Activated gamma-delta T cell treated with anti-CD3 and anti-CD28 coated beads, Interleukin-2, amount 50 U/mL, for 16 hours (primary cell): ENCODE data around the gene PEX16.

Experiments used
- DNase-seq: peaks from one replicate; pipeline ENCODE4 v3.0.0-alpha.2; 2020; ENCODE audit warnings: low read depth

Gene PEX16

DNA sequence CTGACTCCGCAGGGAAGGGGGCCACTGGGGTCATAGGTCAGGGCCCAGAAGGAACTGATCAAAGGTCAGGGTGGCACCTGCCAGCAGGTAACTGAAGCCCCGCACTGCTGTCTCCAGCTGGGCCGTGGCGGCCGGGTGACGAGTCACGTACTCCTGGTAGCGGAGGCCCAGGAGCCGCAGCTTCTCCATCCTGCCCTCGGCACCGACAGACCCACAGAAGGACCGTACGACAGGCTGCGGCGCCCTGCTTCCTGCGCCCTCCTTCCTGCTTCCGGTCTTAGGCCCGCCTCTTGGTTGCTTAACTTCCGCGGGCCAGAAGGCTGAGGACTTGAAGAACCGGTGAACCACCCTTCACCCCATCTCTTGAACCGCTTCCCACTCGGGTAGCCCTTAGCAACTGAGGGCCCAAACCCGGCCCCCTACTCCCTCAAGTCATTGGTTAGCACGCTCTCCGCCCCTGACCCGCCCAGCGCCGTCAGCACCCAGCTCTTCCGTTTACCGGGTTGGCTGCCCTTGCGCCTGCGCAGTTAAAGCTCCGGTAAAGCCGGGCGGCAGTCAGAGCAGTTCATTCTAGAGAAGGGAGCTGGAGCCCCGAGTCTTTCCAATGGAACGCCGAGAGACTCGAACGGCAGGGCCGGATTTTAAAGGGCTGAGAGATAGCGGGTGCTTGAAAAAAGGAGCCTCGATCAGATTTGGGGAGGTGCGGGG, at the start of gene PEX16:
PEX16 (minus strand) TSS at position 255 of the 708 bp plus-strand sequence; CDS start at position 189, 66 bp downstream.
- DNase-seq, result peak; percentile 87

DNA sequence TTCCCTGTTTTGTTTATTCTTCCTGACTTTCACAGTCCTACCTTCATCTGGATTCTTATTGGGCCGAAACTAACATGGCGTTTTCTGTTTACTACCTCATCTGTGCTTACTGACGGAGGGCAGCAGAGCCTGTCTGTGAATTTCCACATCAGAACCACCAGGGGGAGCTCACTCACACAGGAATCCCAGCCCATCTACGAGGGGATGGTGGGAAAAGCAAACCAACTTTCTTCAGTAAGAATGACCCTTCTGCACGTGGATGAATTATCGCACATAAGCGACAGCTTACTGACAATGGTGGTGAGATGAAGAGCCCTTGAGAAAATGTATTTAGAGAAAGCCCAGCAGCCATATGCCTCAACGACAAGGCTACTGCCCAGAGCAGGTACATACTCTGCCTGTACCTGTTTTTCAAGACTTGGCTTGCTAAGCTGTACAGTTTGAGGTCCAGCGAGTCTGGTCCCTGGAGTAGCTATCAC, 47.3 kb upstream of the PEX16 start:
- peak; percentile 29 for DNase-seq

DNA sequence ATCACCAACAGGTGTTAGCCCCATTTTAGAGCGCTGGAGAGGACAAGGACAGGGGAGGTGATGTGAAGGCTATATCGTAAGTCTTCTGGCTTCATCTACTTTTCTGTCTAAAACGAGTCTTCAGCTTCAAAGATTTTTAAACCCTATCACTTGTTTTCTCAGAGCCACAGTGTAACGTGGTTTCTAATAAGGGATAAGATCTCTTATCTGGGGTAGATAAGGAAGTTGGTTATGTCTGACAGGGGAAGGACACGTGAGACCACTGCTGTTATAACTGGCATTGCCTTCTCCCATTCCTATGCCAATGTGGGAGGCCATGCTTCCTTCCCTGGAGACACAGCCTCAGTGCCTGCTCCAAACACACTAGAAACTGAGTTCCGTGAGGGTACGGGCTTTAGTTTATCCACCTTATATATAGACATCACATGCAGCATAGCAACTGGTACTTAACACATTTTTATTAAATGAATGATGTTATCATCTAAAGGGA, 44.1 kb upstream of the PEX16 start:
- DNase-seq, result no peak

DNA sequence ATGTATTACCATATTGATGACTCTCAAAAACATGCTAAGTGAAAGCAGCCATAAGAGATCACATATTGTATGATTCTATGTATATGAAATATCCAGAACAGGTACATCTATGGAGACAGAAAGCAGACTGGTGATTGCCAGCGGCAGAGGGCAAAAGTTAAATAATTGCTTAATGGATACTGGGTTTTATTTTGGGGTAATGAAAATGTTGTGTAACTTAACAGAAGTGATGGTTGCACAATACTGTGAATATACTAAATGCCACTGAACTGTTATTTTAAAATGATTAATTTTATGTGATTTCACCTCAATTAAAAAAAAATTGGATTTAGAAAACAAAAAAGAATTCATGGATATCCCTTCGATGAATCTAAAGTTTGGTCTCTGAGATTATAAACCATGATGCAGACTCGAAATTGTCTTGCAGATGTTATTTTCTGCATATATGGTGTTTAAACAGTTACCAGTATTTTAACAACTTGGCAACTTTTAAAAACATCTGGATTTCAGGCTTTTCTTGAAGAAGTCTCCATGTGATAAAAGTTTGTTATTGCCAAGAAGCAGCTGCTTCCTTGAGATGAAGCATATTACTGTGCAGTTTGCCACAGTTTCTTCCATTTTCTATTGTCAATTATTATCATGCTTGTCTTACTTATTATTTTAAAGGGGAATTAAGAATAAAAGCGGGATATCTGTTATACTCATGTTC, 42.9 kb upstream of the PEX16 start:
- no peak for DNase-seq

DNA sequence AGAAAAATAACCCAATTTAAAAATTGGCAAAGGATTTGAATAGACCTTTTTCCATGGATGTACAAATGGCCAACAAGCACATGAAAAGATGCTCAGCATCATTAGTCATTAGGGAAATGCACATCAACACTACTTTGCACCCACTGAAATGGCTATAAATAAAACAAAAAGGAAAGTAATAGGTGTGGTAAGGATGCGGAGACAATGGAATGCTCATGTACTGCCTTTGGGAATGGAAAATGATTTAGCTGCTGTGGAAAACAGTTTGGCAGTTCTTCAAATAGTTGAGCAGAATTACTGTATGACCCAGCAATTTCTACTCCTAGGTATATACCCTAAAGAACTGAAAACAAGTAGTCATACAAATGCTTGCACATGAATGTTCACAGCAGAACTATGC, 42.2 kb upstream of the PEX16 start:
- DNase-seq, result no peak

DNA sequence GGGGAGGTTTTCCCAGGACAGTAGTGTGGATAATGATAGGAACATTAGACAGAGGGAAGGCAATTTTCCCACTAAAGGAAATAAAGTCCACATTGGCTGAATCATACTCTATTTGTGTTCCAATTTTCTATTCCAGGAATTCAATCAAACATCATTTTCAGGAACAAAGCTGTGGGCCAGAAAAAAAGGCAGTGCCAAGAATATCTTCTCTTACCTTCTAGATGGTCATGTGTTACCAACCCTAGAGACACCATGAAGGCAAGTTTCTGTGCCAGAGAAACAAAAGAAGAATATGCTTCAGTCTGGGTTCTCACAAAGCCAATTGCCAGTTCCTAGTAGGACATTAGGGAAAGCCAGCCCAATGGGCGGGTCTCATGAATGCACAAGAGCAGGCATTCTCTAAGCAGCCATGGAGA, 32.3 kb upstream of the PEX16 start:
- no peak for DNase-seq

DNA sequence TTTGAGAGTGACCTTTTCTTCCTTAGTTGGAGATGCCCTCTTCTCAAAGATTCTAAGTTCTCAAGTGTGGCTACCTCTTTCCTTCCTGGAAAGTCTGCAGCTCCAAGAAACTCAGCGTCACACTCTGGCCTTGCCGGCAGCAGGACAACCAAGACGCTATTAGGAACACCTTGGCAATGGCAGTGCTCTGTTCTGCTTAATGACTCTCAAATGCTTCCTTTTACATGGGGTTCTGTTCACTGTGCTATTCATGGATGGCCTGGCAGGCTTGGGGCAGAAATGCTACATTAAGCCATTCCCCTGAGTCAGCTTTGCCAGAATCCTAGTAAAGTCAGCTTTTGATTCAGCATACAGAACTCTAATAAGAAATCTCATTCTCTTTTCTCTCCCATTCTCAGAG, 30.7 kb upstream of the PEX16 start:
- DNase-seq, result no peak

DNA sequence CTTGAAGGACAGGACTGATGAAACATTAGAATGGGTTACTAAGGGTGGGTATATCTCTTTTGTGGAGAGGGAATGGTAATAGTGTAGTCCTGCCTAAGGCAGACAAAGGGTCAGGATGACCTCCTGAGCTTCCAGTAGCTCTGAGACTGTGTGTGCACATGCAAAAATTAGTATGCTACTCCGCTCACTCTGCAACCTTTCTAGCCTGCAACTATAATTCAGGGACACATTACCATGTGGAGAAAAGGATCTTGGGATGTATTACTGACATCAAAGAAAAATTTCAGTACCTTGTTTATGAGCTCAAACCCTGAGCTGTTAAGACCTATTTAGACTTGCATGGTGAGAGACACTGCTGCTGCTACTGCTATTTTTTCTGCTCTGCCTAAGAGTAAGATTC, 30.2 kb upstream of the PEX16 start:
- no peak for DNase-seq

DNA sequence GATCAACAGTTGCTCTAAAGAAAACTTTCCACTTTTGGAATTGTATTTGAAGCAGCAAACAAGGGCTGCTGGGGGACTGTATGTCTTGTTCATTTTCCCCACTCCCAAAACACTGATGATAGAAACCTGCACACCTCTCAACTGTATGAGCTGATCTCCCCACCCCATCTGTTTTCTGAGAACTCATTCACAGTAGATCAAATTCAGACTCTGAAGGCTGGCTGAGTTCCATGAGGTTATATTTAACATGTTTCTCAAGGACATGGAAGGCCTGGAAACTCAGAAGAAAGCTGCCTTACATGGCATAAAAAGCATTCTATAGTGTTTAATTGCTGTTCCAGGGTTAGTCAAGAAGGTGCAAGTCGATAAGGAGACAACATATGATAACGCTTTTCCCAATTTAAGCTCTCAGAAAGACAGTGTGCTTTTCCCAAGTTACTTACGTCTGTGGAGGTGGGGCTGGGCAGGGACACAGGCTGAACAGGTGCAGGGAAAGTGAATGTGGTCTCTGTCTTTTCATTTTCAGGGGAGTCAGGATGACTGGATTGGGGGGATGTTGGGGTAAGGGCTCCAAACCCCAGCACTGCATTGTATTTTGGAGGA, 27.8 kb upstream of the PEX16 start:
- DNase-seq, result no peak

DNA sequence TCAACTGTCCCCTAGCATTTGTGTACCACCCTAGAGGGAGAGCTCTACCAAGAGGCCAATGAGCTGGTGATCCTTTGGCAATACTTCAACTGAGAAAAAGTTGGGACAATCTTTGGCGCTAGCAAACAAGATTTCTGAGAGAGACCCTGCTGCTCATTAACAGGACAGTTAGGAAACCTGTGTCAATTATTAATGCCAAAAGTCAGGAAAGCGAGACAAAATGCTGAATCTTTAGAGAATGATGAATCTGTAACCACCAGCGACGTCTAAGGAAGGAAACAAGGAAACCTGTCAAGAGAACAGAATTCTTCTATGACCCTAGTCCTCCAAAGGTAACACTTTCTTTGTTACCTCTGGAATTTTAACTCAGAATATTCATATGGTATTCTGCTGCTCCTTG, 24.7 kb upstream of the PEX16 start:
- DNase-seq, result no peak

DNA sequence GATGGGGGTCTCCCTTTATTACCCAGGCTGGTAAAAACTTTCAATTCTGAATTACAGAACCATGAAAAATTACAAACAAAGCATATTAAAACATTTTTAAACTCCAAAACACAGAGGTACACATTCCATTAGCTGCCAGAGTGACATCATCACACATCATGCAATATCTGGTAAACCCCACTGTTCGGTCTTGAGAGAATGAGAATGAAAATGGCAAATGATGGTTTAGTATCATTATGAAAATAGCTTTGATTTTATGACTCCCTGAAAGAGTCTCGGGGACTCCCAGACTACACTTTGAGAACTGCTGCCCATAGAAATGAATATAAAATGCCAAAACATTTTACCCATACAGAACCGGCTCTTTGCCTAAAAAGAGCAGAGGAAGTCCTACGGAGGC, 23.6 kb upstream of the PEX16 start:
- DNase-seq, result no peak

DNA sequence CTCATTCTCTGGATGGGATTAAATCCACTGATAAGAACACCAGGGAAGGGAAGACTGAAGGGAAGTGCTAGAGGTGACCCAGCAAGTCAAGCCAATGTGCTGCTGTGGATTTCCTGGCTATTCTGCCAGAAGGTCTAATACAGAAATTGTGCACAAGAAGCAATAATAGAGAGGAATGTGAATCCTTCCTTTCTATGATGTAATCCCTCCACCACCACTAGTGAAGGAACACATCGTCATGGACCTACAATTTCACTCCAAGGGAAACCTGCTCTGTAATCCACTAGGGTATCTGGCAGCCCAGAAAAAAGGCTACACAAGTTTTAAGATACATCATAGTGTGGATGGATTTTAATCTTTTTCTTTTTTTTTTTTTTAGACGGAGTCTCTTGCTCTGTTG, 22.2 kb upstream of the PEX16 start:
- DNase-seq, result no peak

DNA sequence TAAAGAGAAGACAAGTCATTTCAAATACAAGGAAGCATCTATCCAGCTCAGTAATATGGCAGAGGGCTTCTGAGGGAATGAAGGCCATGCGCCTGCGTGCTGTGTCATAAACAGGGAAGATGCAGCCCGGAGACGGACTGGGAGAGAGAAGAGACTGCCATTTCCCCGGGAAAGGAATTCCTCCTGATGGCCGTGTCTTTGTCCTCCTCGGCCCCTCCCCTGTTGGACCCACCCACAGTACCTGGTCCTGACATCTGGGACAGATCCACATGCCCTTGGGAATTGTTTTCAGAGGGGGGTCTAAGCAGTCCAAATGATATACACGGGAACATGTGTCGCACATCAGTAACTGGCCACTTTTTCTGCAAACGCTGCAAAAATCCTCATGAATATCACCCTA, 20.2 kb upstream of the PEX16 start:
- no peak for DNase-seq

DNA sequence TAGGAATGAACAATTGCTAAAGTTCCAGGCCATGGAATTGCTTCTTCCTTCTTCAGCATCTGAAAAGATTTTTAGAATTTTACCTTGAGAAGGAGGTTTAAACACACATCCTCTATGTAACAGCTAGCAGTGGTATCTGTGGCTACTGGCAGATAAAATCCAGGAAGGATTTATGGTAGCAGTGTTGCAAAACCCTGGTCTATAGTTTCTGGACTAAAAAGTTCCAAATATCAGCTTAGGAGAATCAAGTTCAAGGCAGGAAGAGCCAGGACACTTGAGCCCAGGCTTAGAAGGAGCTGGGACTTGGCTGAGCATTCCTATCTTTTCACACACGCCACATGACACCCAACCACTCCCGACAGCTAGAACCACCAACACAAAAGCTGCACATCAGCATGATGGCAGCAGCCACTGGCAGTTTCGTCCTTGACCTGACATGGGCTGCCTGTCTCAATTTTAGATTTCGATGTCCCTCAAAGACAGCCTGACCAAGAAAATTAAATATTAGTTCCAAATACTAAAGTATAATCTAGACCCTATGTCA, 18.9 kb upstream of the PEX16 start:
- DNase-seq, result no peak

DNA sequence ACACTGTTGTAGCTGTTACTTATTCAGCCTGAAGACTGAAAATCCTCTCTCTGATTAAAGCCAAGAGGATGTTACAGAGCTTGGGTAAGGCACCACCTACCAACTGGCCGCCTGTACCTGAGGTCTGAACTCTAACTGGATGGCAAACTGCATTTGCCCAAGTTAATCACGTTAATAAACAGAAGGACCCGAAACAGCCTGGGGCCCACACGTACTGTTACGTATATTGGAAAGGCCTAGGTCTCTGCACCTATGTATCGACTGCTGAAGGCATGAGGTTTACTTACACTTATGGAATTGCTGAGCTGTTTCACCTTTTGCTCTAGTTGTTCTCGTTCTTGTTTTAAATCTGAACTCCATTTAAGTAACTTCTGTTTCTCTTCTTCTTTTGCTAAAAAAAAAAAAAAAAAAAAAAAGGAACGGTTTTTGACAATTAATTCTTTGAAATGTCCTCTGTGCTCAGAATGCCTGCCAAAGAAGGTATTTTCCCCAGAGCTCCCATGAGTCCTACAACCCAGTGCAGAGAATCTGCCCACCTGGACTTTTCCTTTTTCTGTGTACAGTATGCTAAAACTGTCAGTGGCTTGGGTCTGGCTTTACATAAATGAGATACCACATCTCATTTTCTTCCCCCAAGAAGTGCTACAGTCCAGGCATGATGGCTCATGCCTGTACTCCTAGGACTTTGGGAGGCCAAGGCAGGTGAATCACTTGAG, 17.8 kb upstream of the PEX16 start:
- no peak for DNase-seq

DNA sequence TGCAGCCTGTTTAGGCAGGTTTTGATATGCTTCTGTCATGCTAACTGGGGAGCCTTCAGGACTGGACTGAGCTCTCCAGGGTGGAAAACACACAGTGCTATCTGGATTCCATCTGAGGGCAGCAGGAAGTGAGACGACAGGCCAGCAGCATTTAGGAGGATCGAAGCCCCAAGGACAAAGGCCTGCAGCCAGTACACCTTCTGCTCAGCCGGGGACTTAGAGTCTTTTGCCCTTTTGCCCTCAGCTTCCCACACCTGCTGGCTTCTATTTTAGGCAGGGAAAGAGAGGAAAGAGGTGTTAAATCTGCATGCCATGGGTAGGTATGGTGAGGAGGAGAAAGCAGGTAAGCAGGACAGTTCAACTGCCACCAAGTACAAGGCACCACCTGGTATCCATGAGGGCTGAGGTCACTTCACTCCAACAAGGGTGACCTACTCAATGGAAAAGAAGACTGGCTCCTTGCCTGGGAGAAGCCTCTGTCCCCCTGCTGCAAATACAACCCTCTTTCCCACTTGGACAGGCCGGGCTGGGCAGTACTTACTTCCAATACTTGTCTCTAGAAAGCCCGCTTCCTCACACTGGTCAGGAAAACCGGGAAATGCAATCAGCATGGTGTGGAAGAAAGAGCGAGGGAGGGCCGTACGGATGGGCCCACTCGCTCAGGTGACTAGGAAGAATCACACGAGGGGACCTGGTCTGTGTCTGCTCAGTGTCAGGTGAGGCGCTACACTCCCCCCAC, 17.1 kb upstream of the PEX16 start:
- no peak for DNase-seq

DNA sequence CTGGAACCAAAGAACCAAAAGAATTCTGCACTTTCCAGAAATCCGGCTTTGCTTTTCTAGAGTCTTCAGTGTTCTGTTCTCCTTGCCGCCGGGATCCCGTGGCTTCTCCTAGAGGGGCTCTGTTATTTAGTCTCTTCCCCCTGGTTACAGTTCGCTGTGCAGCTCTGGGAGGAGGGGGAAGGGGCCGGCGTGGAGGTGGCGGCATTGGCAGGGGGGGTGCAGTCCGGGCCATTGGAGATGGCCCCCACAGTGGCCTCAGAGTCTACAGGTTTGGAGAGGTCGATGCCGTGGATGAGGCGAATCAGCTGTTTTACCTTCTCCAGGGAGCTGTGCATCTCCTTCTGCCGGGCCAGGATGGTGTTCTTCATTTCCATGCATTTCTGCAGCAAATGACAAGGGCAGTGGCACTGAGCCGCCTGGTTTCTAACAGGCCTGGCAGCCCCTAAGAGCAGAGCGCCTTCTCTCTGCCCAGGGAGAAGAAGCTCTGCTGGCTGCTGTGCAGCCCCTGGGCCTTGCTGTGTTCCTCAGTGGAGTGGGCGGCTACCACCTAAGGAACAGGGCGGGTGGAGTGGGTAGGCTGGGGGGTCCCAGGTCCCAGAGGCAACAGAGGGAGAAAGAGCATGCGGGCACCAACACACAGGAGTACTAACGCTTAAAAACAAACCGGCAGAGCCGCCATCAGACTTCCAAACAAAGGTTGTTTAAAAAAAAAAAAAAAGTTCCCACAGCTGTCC, 16.3 kb upstream of the PEX16 start:
- no peak for DNase-seq

DNA sequence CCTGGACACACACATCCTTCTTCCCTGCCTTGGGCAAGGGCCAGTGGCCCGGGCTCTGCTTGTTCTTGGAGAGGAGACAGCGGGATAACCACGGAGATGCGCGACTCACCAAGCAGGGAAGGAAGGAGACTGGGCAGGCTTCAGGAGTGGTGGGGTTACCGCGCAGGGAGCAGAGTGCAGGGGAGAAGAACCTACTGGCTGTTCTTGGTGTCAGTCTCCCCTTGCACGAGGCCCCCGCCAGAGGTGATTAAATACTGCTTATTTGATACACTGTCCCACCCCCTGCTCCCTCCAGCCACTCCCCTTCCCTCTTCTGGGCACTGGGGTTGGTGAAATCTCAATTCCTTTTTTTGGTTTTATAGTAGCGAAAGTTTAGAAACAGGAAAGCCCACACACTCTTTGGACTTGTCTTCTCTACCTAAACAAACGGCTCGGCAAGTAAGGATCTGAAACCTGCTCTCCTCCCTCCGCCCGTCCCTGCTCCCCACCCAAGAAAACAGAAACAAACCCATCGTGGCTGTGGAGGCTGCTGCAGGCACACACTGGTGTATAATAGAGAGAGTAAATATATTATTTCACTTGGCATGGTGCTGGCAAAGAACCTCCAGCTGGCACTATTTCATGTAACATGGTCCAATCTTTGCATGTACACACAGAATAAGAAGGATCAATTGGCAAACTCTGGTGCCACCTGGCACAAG, 15.6 kb upstream of the PEX16 start:
- no peak for DNase-seq

DNA sequence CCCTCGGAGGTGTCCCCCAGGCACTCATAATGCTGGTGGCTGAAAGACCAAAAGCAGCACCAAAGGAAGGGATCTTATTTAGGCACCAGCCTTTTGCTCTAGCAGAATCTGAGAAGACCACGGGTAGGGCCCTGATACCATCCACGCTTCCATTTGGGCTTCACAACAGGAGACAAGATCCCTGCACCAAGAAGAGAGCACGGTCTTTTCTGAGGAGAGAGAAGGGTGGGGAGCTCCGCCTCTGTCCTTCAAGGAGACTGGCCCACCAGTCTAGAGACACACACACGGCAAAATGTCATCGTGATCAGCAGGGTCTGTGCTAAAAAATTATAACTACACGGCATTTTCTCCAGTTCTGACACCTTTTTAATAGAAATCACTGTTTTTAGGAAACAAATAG, 14.5 kb upstream of the PEX16 start:
- DNase-seq, result no peak

DNA sequence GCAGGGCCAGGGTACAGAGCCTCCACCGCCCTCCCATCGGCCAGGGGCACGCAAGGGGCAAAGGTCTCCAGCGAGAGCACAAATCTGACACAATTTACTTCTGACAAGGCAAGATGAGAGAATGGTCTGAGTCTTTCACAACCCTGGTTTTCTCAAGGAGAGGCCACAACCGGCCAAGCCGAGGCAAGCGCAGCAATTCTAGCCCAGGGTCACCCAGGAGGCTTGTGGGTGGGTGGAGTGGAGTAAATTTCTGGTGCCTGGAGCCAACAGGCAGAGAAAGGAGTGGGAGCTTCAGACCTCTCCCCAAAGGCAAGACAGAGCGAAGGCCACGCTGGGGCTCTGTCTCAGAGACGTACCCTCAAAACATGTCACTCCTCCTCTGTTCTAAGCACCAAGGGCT, 14.1 kb upstream of the PEX16 start:
- DNase-seq, result no peak
